B cell (primary cell): ENCODE measurements around the gene CARMIL1. TPM values are rescaled to one million over a fixed set of nuclear protein-coding genes. Genes with fewer than 3 reads are reported as not detected.

Source experiments
- ATAC-seq: fragments of 200-7000 bp; cut with Tn5 transposase; one replicate; pipeline ENCODE4 v1.10.0; 2021; ENCODE audit warnings: low read depth, mild to moderate bottlenecking, moderate number of reproducible peaks, moderate library complexity
- CTCF ChIA-PET: fragments of 350-600 bp; sonication (Branson Sonifier 250); formaldehyde crosslinking; loops from one replicate; lab custom pipeline; 2021; ENCODE audit warnings: antibody characterized with exemption, inconsistent platforms; lab: Charles Lee
- POLR2A ChIA-PET: fragments of 350-600 bp; sonication (Branson Sonifier 250); formaldehyde crosslinking; loops from one replicate; lab custom pipeline; 2021; ENCODE audit warnings: antibody characterized with exemption; lab: Charles Lee
- DNase-seq: peaks from one replicate; pipeline ENCODE4 v3.0.0; 2013
- H2AFZ ChIP-seq: 2 replicates; pipeline ENCODE4 v1.6.1; 2012; ENCODE audit warnings: mild to moderate bottlenecking, low read depth, low read length; ENCODE audit not compliant: insufficient read depth, poor library complexity, severe bottlenecking
- H3K27ac ChIP-seq, 2 donors: 1 replicate in 1 of 2; 2 replicates in 1 of 2; pipeline ENCODE4 v1.5.1; 2012 to 2013; ENCODE audit warnings: low read length in 2 of 2, mild to moderate bottlenecking in 2 of 2, moderate library complexity in 1 of 2
- H3K27me3 ChIP-seq, 4 experiments: fragments of 200-600 bp in 1 of 4; sonication (generic) in 1 of 4; replicated peaks in 1 of 4; 1 replicate in 2 of 4; 2 replicates in 2 of 4; pipeline versions ENCODE4 v1.6.1 to v1.7.0; 2013 to 2016; ENCODE audit warnings: low read length in 3 of 4, mild to moderate bottlenecking in 2 of 4, mixed read lengths in 1 of 4, moderate library complexity in 1 of 4; ENCODE audit not compliant: insufficient read depth in 4 of 4, control insufficient read depth in 3 of 4; ENCODE audit errors: control extremely low read depth in 1 of 4
- H3K36me3 ChIP-seq, 2 experiments: replicated peaks in 1 of 2; 1 replicate in 1 of 2; 2 replicates in 1 of 2; pipeline versions ENCODE4 v1.6.1 to v1.7.1; 2013; ENCODE audit warnings: low read length in 1 of 2; ENCODE audit not compliant: insufficient read depth in 2 of 2, control insufficient read depth in 1 of 2; ENCODE audit errors: control extremely low read depth in 1 of 2, extremely low read depth in 1 of 2
- H3K4me1 ChIP-seq, 2 donors: fragments of 200-600 bp in 1 of 2; sonication (generic) in 1 of 2; 1 replicate in 1 of 2; 2 replicates in 1 of 2; pipeline versions ENCODE4 v1.5.1 to v1.6.1; 2013 to 2017; ENCODE audit warnings: low read length in 2 of 2; ENCODE audit not compliant: control insufficient read depth in 2 of 2, insufficient read depth in 2 of 2
- H3K4me2 ChIP-seq: replicated peaks from 2 replicates; pipeline ENCODE3; 2012; ENCODE audit warnings: mild to moderate bottlenecking, low read depth, low read length; ENCODE audit not compliant: poor library complexity, severe bottlenecking
- H3K4me3 ChIP-seq, 5 experiments: fragments of 200-600 bp in 1 of 5; sonication (generic) in 1 of 5; 1 replicate in 3 of 5; 2 replicates in 2 of 5; pipeline versions ENCODE4 v1.5.1 to v1.7.0; 2011 to 2016; ENCODE audit warnings: low read length in 4 of 5, mild to moderate bottlenecking in 4 of 5, low read depth in 2 of 5, control low read depth in 1 of 5, moderate library complexity in 1 of 5; ENCODE audit not compliant: insufficient read depth in 1 of 5; ENCODE audit errors: control extremely low read depth in 1 of 5, extremely low read depth in 1 of 5
- H3K79me2 ChIP-seq: fragments of 200-600 bp; sonication (generic); one replicate; pipeline ENCODE4 v1.6.0; 2016; ENCODE audit warnings: low read length; ENCODE audit not compliant: control insufficient read depth, insufficient read depth
- H3K9ac ChIP-seq: fragments of 200-600 bp; sonication (generic); 2 replicates; pipeline ENCODE4 v1.6.1; 2017; ENCODE audit warnings: mild to moderate bottlenecking, low read length, moderate library complexity
- H3K9me3 ChIP-seq, 3 donors: one replicate each; pipeline versions ENCODE4 v1.6.1 to v1.7.1; 2013; ENCODE audit warnings: low read length in 2 of 3; ENCODE audit not compliant: control insufficient read depth in 2 of 3, insufficient read depth in 1 of 3; ENCODE audit errors: control extremely low read depth in 1 of 3
- H4K20me1 ChIP-seq: 2 replicates; pipeline ENCODE4 v1.6.0; 2012; ENCODE audit warnings: mild to moderate bottlenecking, low read length; ENCODE audit not compliant: insufficient read depth, control insufficient read depth, poor library complexity, severe bottlenecking
- H3K27ac Mint-ChIP-seq: one replicate; pipeline ENCODE4 v1.8.0; 2021; ENCODE audit warnings: mixed read lengths
- H3K27me3 Mint-ChIP-seq: one replicate; pipeline ENCODE4 v1.8.0; 2021; ENCODE audit warnings: mixed read lengths
- H3K4me1 Mint-ChIP-seq: one replicate; pipeline ENCODE4 v1.8.0; 2021; ENCODE audit warnings: mixed read lengths
- H3K4me3 Mint-ChIP-seq: one replicate; pipeline ENCODE4 v1.8.0; 2021; ENCODE audit warnings: mixed read lengths
- H3K9me3 Mint-ChIP-seq: one replicate; pipeline ENCODE4 v1.8.0; 2022; ENCODE audit warnings: mixed read lengths; ENCODE audit not compliant: insufficient read depth
- CTCF ChIP-seq: fragments of 200-600 bp; IDR thresholded peaks from one replicate; pipeline ENCODE4 v1.8.0; 2022; ENCODE audit warnings: antibody characterized with exemption, mild to moderate bottlenecking
- EZH2 ChIP-seq: IDR thresholded peaks from 2 replicates; pipeline ENCODE4 v1.6.1; 2012; ENCODE audit warnings: borderline replicate concordance, low read depth, mild to moderate bottlenecking, moderate library complexity, low read length; ENCODE audit not compliant: insufficient read depth, poor library complexity, severe bottlenecking
- WGBS: methylation state at CpG from one replicate; pipeline ENCODE4 v1.1.5; 2013; ENCODE audit warnings: missing lambda C conversion rate; ENCODE audit not compliant: insufficient coverage; 5-methylcytosine and 5-hydroxymethylcytosine counted together
- intact Hi-C: fragments of 100-400 bp; cut with micrococcal nuclease; formaldehyde crosslinking; loops from one replicate; pipeline ENCODE4 v1.10.0; 2022
- polyA plus RNA-seq: library from polyadenylated mRNA; depleted of rRNA; stranded (reverse); fragments of >200 nt; gene quantifications from 2 replicates; pipeline ENCODE4 v1.2.3, GENCODE V29; 2012
- total RNA-seq, 2 donors: library from RNA; stranded (reverse); fragments of 120-200 nt in 1 of 2; gene quantifications; 1 replicate in 1 of 2; 2 replicates in 1 of 2; pipeline versions ENCODE4 v1.2.3 to v1.2.4, GENCODE V29; 2013 to 2022

CARMIL1 gene
- total and polyA plus RNA-seq, 2 donors (not counting 1 experiment from before 2014, with no cell fraction given): 7.5 to 11.0 TPM

- ATAC-seq: no peak
- POLR2A ChIA-PET: no interaction called here
These were observed 361.3 kb downstream of the CARMIL1 start for GRCh38 chr6:25640446-25640845.

GRCh38 chr6:25640891-25641290 is 361.7 kb downstream of the CARMIL1 start:
- H2AFZ ChIP-seq: no peak overlapping the region
- no peak overlapping the region for H3K4me3 ChIP-seq
- WGBS: 100% methylated on average over 2 of the region's 4 CpGs
- no peaks in the 10 kb centered on the region for H4K20me1 ChIP-seq
- peaks cover 0 to 21% (median 11%) of the 10 kb centered on the region in 4 experiments for H3K27me3 ChIP-seq
- intact Hi-C loops: no loop called here
- no peak for ATAC-seq
- Mint-ChIP-seq H3K4me1 (no peaks in the 10 kb centered on the region), H3K27me3 (peaks cover 75% of the 10 kb centered on the region), H3K9me3 (peaks cover 2% of the 10 kb centered on the region), H3K27ac (no peak overlapping the region), H3K4me3 (no peak overlapping the region)
- ChIA-PET POLR2A (no interaction called here), CTCF (no interaction called here)
- no peak overlapping the region for H3K4me2 ChIP-seq
- H3K79me2 ChIP-seq: no peaks in the 10 kb centered on the region
- no peak for DNase-seq
- no peaks in the 10 kb centered on the region for H3K36me3 ChIP-seq
- no peak overlapping the region for H3K9ac ChIP-seq
- no peak overlapping the region for H3K27ac ChIP-seq
- TF ChIP-seq EZH2 (no peak), CTCF (no peak)
- peaks cover 0 to 5% (median 0%) of the 10 kb centered on the region in 3 donors for H3K9me3 ChIP-seq
- no peaks in the 10 kb centered on the region for H3K4me1 ChIP-seq

More at GRCh38 chr6:25640446-25640845, 361.3 kb downstream of the CARMIL1 start:
- H3K27me3 Mint-ChIP-seq: peaks cover 74% of the 10 kb centered on the region
- Histone ChIP-seq H3K79me2 (no peaks in the 10 kb centered on the region), H3K9ac (no peak overlapping the region), H3K27ac (no peak overlapping the region), H3K9me3 (peaks cover 0 to 5% (median 0%) of the 10 kb centered on the region in 3 donors), H3K36me3 (no peaks in the 10 kb centered on the region), H2AFZ (no peak overlapping the region), H3K4me1 (no peaks in the 10 kb centered on the region), H3K4me2 (no peak overlapping the region), H4K20me1 (no peaks in the 10 kb centered on the region), H3K27me3 (peaks cover 0 to 18% (median 11%) of the 10 kb centered on the region in 4 experiments), H3K4me3 (no peak overlapping the region)
- no peak overlapping the region for H3K27ac Mint-ChIP-seq
- H3K4me3 Mint-ChIP-seq: no peak overlapping the region
- no peaks in the 10 kb centered on the region for H3K4me1 Mint-ChIP-seq
- TF ChIP-seq CTCF: no peak
- TF ChIP-seq EZH2: no peak
- 98% methylated on average over 4 of the region's 5 CpGs for whole genome bisulfite sequencing
- intact Hi-C loops: no loop called here
- CTCF ChIA-PET: no interaction called here
- DNase-seq: no peak
- H3K9me3 Mint-ChIP-seq: peaks cover 2% of the 10 kb centered on the region
